ENCODE measurements around the gene C16orf89. TPM values are rescaled to one million over a fixed set of nuclear protein-coding genes. Genes with fewer than 3 reads are reported as not detected.

Gene C16orf89
- total RNA-seq, 1 donor from 2014 or later: 44.3 TPM

Other genes starting within 250 kb of the C16orf89 start
- gene GLYR1, start 218.7 kb downstream of the C16orf89 start, total RNA-seq: 69.9 TPM
- 28.3 TPM for gene UBN1, start 218.5 kb downstream of the C16orf89 start, total RNA-seq
- gene PPL, start 128.8 kb downstream of the C16orf89 start, total RNA-seq: 85.1 TPM
- gene SEC14L5, start 107.6 kb downstream of the C16orf89 start, total RNA-seq: 43.1 TPM
- gene NAGPA, start 32.0 kb downstream of the C16orf89 start, total RNA-seq: 11.5 TPM
- gene ALG1, start 5.9 kb upstream of the C16orf89 start, total RNA-seq: 15.8 TPM
- gene EEF2KMT, start 31.8 kb upstream of the C16orf89 start, total RNA-seq: 7.8 TPM